Mesenchymal stem cell (in vitro differentiated cells and primary cell): ENCODE data around the gene IL16.

Experiments
- DNase-seq: peaks from one replicate; pipeline ENCODE4 v3.0.0-alpha.2; 2013
- H2AFZ ChIP-seq: one replicate; pipeline ENCODE4 v1.6.1; 2013; ENCODE audit warnings: low read depth, mild to moderate bottlenecking, control low read depth, inconsistent platforms, low read length, moderate library complexity
- H2AK5ac ChIP-seq: 2 replicates; pipeline ENCODE4 v1.6.1; 2013; ENCODE audit warnings: low read length, moderate library complexity, mild to moderate bottlenecking, inconsistent platforms; ENCODE audit not compliant: severe bottlenecking
- H2BK120ac ChIP-seq: one replicate; pipeline ENCODE4 v1.6.1; 2013; ENCODE audit warnings: low read depth, mild to moderate bottlenecking, inconsistent platforms, low read length, moderate library complexity
- H2BK12ac ChIP-seq, 2 experiments: one replicate each; pipeline ENCODE4 v1.6.1; 2013; ENCODE audit warnings: inconsistent platforms in 2 of 2, low read length in 2 of 2, mild to moderate bottlenecking in 2 of 2, moderate library complexity in 2 of 2, control low read depth in 1 of 2
- H2BK15ac ChIP-seq: one replicate; pipeline ENCODE4 v1.6.1; 2013; ENCODE audit warnings: mild to moderate bottlenecking, low read depth, inconsistent platforms; ENCODE audit not compliant: poor library complexity, severe bottlenecking
- H2BK5ac ChIP-seq: 2 replicates; pipeline ENCODE4 v1.6.1; 2013; ENCODE audit warnings: low read depth, mild to moderate bottlenecking, low read length, control low read depth, inconsistent platforms; ENCODE audit not compliant: poor library complexity, severe bottlenecking
- H3K14ac ChIP-seq, 2 experiments: one replicate each; pipeline ENCODE4 v1.6.1; 2013; ENCODE audit warnings: inconsistent platforms in 2 of 2, low read length in 2 of 2, control low read depth in 1 of 2, mild to moderate bottlenecking in 1 of 2, moderate library complexity in 1 of 2
- H3K18ac ChIP-seq, 2 experiments: one replicate each; pipeline ENCODE4 v1.6.1; 2013; ENCODE audit warnings: inconsistent platforms in 2 of 2, low read length in 2 of 2, control low read depth in 1 of 2, low read depth in 1 of 2, mild to moderate bottlenecking in 1 of 2
- H3K23ac ChIP-seq, 2 experiments: one replicate each; pipeline ENCODE4 v1.6.1; 2013; ENCODE audit warnings: inconsistent platforms in 2 of 2, low read length in 2 of 2, mild to moderate bottlenecking in 2 of 2, moderate library complexity in 2 of 2, control low read depth in 1 of 2
- H3K27ac ChIP-seq: 2 replicates; pipeline ENCODE4 v1.5.1; 2013; ENCODE audit warnings: mild to moderate bottlenecking, moderate library complexity, low read length, control low read depth, inconsistent platforms; ENCODE audit not compliant: poor library complexity, severe bottlenecking
- H3K27me3 ChIP-seq, 2 experiments: 2 replicates each; pipeline versions ENCODE4 v1.6.1 to v1.7.0; 2013; ENCODE audit warnings: low read length in 2 of 2, mild to moderate bottlenecking in 2 of 2, moderate library complexity in 2 of 2, control low read depth in 1 of 2, inconsistent platforms in 1 of 2; ENCODE audit not compliant: control insufficient read depth in 1 of 2, insufficient read depth in 1 of 2
- H3K36me3 ChIP-seq, 2 experiments: 2 replicates each; pipeline versions ENCODE4 v1.6.1 to v1.7.0; 2013; ENCODE audit warnings: low read length in 2 of 2, control low read depth in 1 of 2, inconsistent platforms in 1 of 2, low read depth in 1 of 2, mild to moderate bottlenecking in 1 of 2; ENCODE audit not compliant: insufficient read depth in 2 of 2, control insufficient read depth in 1 of 2
- H3K4ac ChIP-seq, 2 experiments: one replicate each; pipeline ENCODE4 v1.6.1; 2013; ENCODE audit warnings: inconsistent platforms in 2 of 2, low read length in 2 of 2, mild to moderate bottlenecking in 2 of 2, moderate library complexity in 2 of 2, control low read depth in 1 of 2, low read depth in 1 of 2
- H3K4me1 ChIP-seq: 2 replicates; pipeline ENCODE4 v1.6.1; 2013; ENCODE audit warnings: low read depth, low read length, control low read depth; ENCODE audit not compliant: control insufficient read depth, insufficient read depth
- H3K4me2 ChIP-seq: 2 replicates; pipeline ENCODE4 v1.6.1; 2013; ENCODE audit warnings: low read length, mild to moderate bottlenecking, inconsistent platforms; ENCODE audit not compliant: poor library complexity, severe bottlenecking
- H3K4me3 ChIP-seq, 2 experiments: 2 replicates each; pipeline versions ENCODE4 v1.5.1 to v1.7.0; 2013; ENCODE audit warnings: low read length in 2 of 2, mild to moderate bottlenecking in 2 of 2, control low read depth in 1 of 2, low read depth in 1 of 2; ENCODE audit not compliant: insufficient read depth in 1 of 2
- H3K79me1 ChIP-seq: replicated peaks from 2 replicates; pipeline ENCODE4 v1.6.1; 2013; ENCODE audit warnings: mild to moderate bottlenecking, control low read depth, low read length, inconsistent platforms; ENCODE audit not compliant: poor library complexity, severe bottlenecking
- H3K9ac ChIP-seq: 2 replicates; pipeline ENCODE4 v1.7.0; 2013; ENCODE audit warnings: mild to moderate bottlenecking, low read length, moderate library complexity
- H3K9me3 ChIP-seq: 2 replicates; pipeline ENCODE4 v1.7.0; 2013; ENCODE audit warnings: mild to moderate bottlenecking, low read length; ENCODE audit not compliant: control insufficient read depth
- H4K8ac ChIP-seq: one replicate; pipeline ENCODE4 v1.6.1; 2013; ENCODE audit warnings: inconsistent platforms, mild to moderate bottlenecking, low read length, moderate library complexity
- H4K91ac ChIP-seq: one replicate; pipeline ENCODE4 v1.6.1; 2013; ENCODE audit warnings: mild to moderate bottlenecking, low read length, inconsistent platforms
- WGBS: methylation state at CpG from one replicate; pipeline ENCODE4 v1.1.7; 2013; ENCODE audit warnings: mixed read lengths; 5-methylcytosine and 5-hydroxymethylcytosine counted together

Gene IL16

GRCh38 chr15:81197255-81197630, 564 bp downstream of the IL16 start:
- H3K9me3 ChIP-seq = no peaks in the 10 kb centered on the region
- H3K27me3 ChIP-seq = no peaks in the 10 kb centered on the region
- no peak overlapping the region for H2BK12ac ChIP-seq
- no peak overlapping the region for H2AK5ac ChIP-seq
- no peaks in the 10 kb centered on the region for H3K4me1 ChIP-seq
- no peak overlapping the region for H3K18ac ChIP-seq
- no peak overlapping the region for H3K14ac ChIP-seq
- no peak overlapping the region for H4K91ac ChIP-seq
- no peak overlapping the region for H3K9ac ChIP-seq
- no peak overlapping the region for H3K4ac ChIP-seq
- no peak overlapping the region for H2BK15ac ChIP-seq
- no peak overlapping the region for H4K8ac ChIP-seq
- 80% methylated on average over 7 of the region's 7 CpGs for WGBS
- H3K4me2 ChIP-seq = no peak overlapping the region
- DNase-seq = no peak
- H2AFZ ChIP-seq = no peak overlapping the region
- H3K36me3 ChIP-seq = no peaks in the 10 kb centered on the region
- H3K23ac ChIP-seq = no peak overlapping the region
- H3K79me1 ChIP-seq = no peaks in the 10 kb centered on the region
- no peak overlapping the region for H2BK5ac ChIP-seq
- H2BK120ac ChIP-seq = no peak overlapping the region
- no peak overlapping the region for H3K27ac ChIP-seq
- H3K4me3 ChIP-seq = no peak overlapping the region

GRCh38 chr15:81197688-81198281, 1.1 kb downstream of the IL16 start:
- Histone ChIP-seq H2BK5ac (no peak overlapping the region), H3K14ac (no peak overlapping the region), H3K4me1 (no peaks in the 10 kb centered on the region), H2BK15ac (no peak overlapping the region), H3K18ac (no peak overlapping the region), H2AK5ac (no peak overlapping the region), H4K91ac (no peak overlapping the region), H3K23ac (no peak overlapping the region), H2BK12ac (no peak overlapping the region), H3K27ac (no peak overlapping the region), H3K4ac (no peak overlapping the region), H3K27me3 (no peaks in the 10 kb centered on the region), H3K9ac (no peak overlapping the region), H4K8ac (no peak overlapping the region), H3K4me2 (no peak overlapping the region), H3K79me1 (no peaks in the 10 kb centered on the region), H3K4me3 (no peak overlapping the region), H3K9me3 (no peaks in the 10 kb centered on the region), H2BK120ac (no peak overlapping the region), H2AFZ (no peak overlapping the region), H3K36me3 (no peaks in the 10 kb centered on the region)
- 68% methylated on average over 7 of the region's 7 CpGs for WGBS
- no peak for DNase-seq

- Histone ChIP-seq H3K23ac (no peak overlapping the region), H2AK5ac (no peak overlapping the region), H3K27me3 (no peaks in the 10 kb centered on the region), H3K4ac (no peak overlapping the region), H3K4me1 (no peaks in the 10 kb centered on the region), H3K36me3 (no peaks in the 10 kb centered on the region), H3K4me2 (no peak overlapping the region), H3K18ac (no peak overlapping the region), H3K27ac (no peak overlapping the region), H2AFZ (no peak overlapping the region), H3K79me1 (no peaks in the 10 kb centered on the region), H3K9ac (no peak overlapping the region), H2BK12ac (no peak overlapping the region), H3K14ac (no peak overlapping the region), H3K4me3 (no peak overlapping the region), H2BK5ac (no peak overlapping the region), H3K9me3 (no peaks in the 10 kb centered on the region), H2BK120ac (no peak overlapping the region), H4K91ac (no peak overlapping the region), H4K8ac (no peak overlapping the region), H2BK15ac (no peak overlapping the region)
- 81% methylated on average over 11 of the region's 11 CpGs for WGBS
- DNase-seq = no peak
These were observed 2.5 kb downstream of the IL16 start for GRCh38 chr15:81199031-81199779.

GRCh38 chr15:81206018-81206417, 9.3 kb downstream of the IL16 start:
- Histone ChIP-seq H3K14ac (no peak overlapping the region), H3K9me3 (no peaks in the 10 kb centered on the region), H3K36me3 (no peaks in the 10 kb centered on the region), H2BK120ac (no peak overlapping the region), H3K4me3 (no peak overlapping the region), H2BK5ac (no peak overlapping the region), H3K9ac (no peak overlapping the region), H3K4me1 (no peaks in the 10 kb centered on the region), H2BK12ac (no peak overlapping the region), H2AFZ (no peak overlapping the region), H3K79me1 (no peaks in the 10 kb centered on the region), H2AK5ac (no peak overlapping the region), H4K8ac (no peak overlapping the region), H3K4me2 (no peak overlapping the region), H3K23ac (no peak overlapping the region), H4K91ac (no peak overlapping the region), H3K27ac (no peak overlapping the region), H3K27me3 (no peaks in the 10 kb centered on the region), H3K4ac (no peak overlapping the region), H2BK15ac (no peak overlapping the region), H3K18ac (no peak overlapping the region)
- 90% methylated on average over 3 of the region's 3 CpGs for WGBS
- DNase-seq = no peak
